Measurements from ENCODE around the gene GALNS.

DNA sequence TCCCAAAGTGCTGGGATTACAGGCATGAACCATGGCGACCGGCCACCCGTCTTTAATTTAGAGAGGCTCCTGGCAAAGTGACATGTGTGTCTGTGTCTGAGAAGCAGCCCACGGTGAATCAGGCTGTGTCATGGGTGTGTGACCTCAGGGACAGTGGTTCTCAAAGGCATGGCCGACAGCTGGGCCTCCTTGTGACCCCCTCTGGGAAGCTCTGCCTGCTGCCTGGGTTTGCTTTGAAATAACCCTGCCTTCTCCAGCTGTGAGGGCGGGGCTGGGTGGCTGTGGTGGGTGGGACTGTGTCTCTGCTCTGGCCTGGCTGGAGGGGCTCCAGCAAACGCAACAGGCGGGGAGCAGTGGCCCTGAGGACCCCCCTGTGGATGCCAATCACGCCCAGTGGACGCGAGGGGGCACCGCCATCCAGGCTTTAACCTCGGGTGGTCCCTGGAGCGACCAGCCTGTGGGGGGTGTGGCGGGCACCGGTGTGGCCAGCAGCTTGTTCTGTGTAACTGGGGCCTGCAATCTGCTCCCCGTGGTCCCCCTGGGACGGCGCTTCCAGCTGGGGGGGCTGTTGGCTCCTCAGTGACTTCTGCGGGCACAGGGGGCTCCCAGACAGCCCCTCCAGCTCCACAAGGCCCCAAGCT, 36.2 kb downstream of the GALNS start:
- TF ChIP-seq, protein P1, sequence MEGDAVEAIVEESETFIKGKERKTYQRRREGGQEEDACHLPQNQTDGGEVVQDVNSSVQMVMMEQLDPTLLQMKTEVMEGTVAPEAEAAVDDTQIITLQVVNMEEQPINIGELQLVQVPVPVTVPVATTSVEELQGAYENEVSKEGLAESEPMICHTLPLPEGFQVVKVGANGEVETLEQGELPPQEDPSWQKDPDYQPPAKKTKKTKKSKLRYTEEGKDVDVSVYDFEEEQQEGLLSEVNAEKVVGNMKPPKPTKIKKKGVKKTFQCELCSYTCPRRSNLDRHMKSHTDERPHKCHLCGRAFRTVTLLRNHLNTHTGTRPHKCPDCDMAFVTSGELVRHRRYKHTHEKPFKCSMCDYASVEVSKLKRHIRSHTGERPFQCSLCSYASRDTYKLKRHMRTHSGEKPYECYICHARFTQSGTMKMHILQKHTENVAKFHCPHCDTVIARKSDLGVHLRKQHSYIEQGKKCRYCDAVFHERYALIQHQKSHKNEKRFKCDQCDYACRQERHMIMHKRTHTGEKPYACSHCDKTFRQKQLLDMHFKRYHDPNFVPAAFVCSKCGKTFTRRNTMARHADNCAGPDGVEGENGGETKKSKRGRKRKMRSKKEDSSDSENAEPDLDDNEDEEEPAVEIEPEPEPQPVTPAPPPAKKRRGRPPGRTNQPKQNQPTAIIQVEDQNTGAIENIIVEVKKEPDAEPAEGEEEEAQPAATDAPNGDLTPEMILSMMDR (IDR thresholded peaks at IDR 0.05; ENCODE audit: insufficient read depth, low read length, poor library complexity, severe bottlenecking) = no peak
- TF ChIP-seq EZH2phosphoT487 (conservative IDR thresholded peaks at IDR 0.05; ENCODE audit: low read length) = no peak

Measured in SU-DHL-6 (cell line).